ENCODE results near the gene EXOC4. TPM values are rescaled to one million over a fixed set of nuclear protein-coding genes. Genes with fewer than 3 reads are reported as not detected.

The EXOC4 gene
- total RNA-seq, 1 donor from 2014 or later: 145 TPM

- Mint-ChIP-seq H3K36me3 (ENCODE audit: insufficient read depth) (no peaks in the 10 kb centered on the region), H3K27ac (no peak overlapping the region), H3K9me3 (ENCODE audit: low read depth) (no peaks in the 10 kb centered on the region), H3K4me3 (ENCODE audit: low read depth) (no peak overlapping the region), H3K4me1 (ENCODE audit: low read depth) (peaks cover 10% of the 10 kb centered on the region), H3K27me3 (no peaks in the 10 kb centered on the region)
- DNase-seq (ENCODE audit: low spot score, unreplicated experiment): no peak
- TF ChIP-seq CTCF (IDR thresholded peaks at IDR 0.05; ENCODE audit: unreplicated experiment): no peak
Measured at GRCh38 chr7:133611955-133612354, 359.1 kb downstream of the EXOC4 start.

- peaks cover 10% of the 10 kb centered on the region for H3K4me1 Mint-ChIP-seq (ENCODE audit: low read depth)
- H3K27me3 Mint-ChIP-seq: no peaks in the 10 kb centered on the region
- H3K27ac Mint-ChIP-seq: no peak overlapping the region
- H3K4me3 Mint-ChIP-seq (ENCODE audit: low read depth): no peak overlapping the region
- TF ChIP-seq CTCF (IDR thresholded peaks at IDR 0.05; ENCODE audit: unreplicated experiment): no peak
- no peaks in the 10 kb centered on the region for H3K36me3 Mint-ChIP-seq (ENCODE audit: insufficient read depth)
- no peak for DNase-seq (ENCODE audit: low spot score, unreplicated experiment)
- no peaks in the 10 kb centered on the region for H3K9me3 Mint-ChIP-seq (ENCODE audit: low read depth)
Measured at GRCh38 chr7:133613250-133613790, 360.4 kb downstream of the EXOC4 start.

GRCh38 chr7:133614251-133614650 lies 361.4 kb downstream of the EXOC4 start:
- peaks cover 10% of the 10 kb centered on the region for H3K4me1 Mint-ChIP-seq (ENCODE audit: low read depth)
- no peaks in the 10 kb centered on the region for H3K27me3 Mint-ChIP-seq
- no peaks in the 10 kb centered on the region for H3K9me3 Mint-ChIP-seq (ENCODE audit: low read depth)
- H3K36me3 Mint-ChIP-seq (ENCODE audit: insufficient read depth): no peaks in the 10 kb centered on the region
- DNase-seq (ENCODE audit: low spot score, unreplicated experiment): no peak
- no peak overlapping the region for H3K27ac Mint-ChIP-seq
- no peak for TF ChIP-seq CTCF (IDR thresholded peaks at IDR 0.05; ENCODE audit: unreplicated experiment)
- H3K4me3 Mint-ChIP-seq (ENCODE audit: low read depth): no peak overlapping the region

GRCh38 chr7:133618970-133619369 lies 366.1 kb downstream of the EXOC4 start:
- Mint-ChIP-seq H3K27ac (no peak overlapping the region), H3K4me1 (ENCODE audit: low read depth) (peaks cover 1% of the 10 kb centered on the region), H3K9me3 (ENCODE audit: low read depth) (no peaks in the 10 kb centered on the region), H3K27me3 (no peaks in the 10 kb centered on the region), H3K36me3 (ENCODE audit: insufficient read depth) (no peaks in the 10 kb centered on the region), H3K4me3 (ENCODE audit: low read depth) (no peak overlapping the region)
- DNase-seq (ENCODE audit: low spot score, unreplicated experiment): no peak
- no peak for TF ChIP-seq CTCF (IDR thresholded peaks at IDR 0.05; ENCODE audit: unreplicated experiment)

- no peak for TF ChIP-seq CTCF (IDR thresholded peaks at IDR 0.05; ENCODE audit: unreplicated experiment)
- Mint-ChIP-seq H3K4me1 (ENCODE audit: low read depth) (peaks cover 1% of the 10 kb centered on the region), H3K4me3 (ENCODE audit: low read depth) (no peak overlapping the region), H3K36me3 (ENCODE audit: insufficient read depth) (no peaks in the 10 kb centered on the region), H3K27ac (no peak overlapping the region), H3K9me3 (ENCODE audit: low read depth) (no peaks in the 10 kb centered on the region), H3K27me3 (no peaks in the 10 kb centered on the region)
- no peak for DNase-seq (ENCODE audit: low spot score, unreplicated experiment)
Measured at GRCh38 chr7:133619491-133619890, 366.6 kb downstream of the EXOC4 start.

Data from progenitor cell of endocrine pancreas (in vitro differentiated cells).